Subcutaneous abdominal adipose tissue (tissue), 5 donors: ENCODE results near the gene DCANP1.

ENCODE experiments used
- H3K27ac ChIP-seq: one replicate; pipeline ENCODE4 v1.7.0; 2013; ENCODE audit warnings: low read depth, mild to moderate bottlenecking, inconsistent platforms, low read length, moderate library complexity
- H3K27me3 ChIP-seq, 5 donors: one replicate each; pipeline ENCODE4 v1.7.0; 2013; ENCODE audit warnings: low read length in 5 of 5, inconsistent platforms in 1 of 5; ENCODE audit not compliant: control insufficient read depth in 5 of 5, insufficient read depth in 4 of 5
- H3K36me3 ChIP-seq, 5 donors: one replicate each; pipeline ENCODE4 v1.7.0; 2013; ENCODE audit warnings: low read length in 5 of 5; ENCODE audit not compliant: control insufficient read depth in 5 of 5, insufficient read depth in 5 of 5
- H3K4me1 ChIP-seq, 5 donors: one replicate each; pipeline ENCODE4 v1.7.0; 2013; ENCODE audit warnings: low read length in 5 of 5, mild to moderate bottlenecking in 3 of 5, moderate library complexity in 1 of 5; ENCODE audit not compliant: control insufficient read depth in 5 of 5, insufficient read depth in 5 of 5
- H3K4me3 ChIP-seq, 5 donors: one replicate each; pipeline ENCODE4 v1.7.0; 2013; ENCODE audit warnings: low read length in 5 of 5, low read depth in 1 of 5
- H3K9ac ChIP-seq, 5 donors: one replicate each; pipeline ENCODE4 v1.7.0; 2013; ENCODE audit warnings: low read length in 5 of 5, mild to moderate bottlenecking in 4 of 5, moderate library complexity in 3 of 5
- H3K9me3 ChIP-seq, 5 donors: one replicate each; pipeline ENCODE4 v1.7.0; 2013; ENCODE audit warnings: low read length in 5 of 5; ENCODE audit not compliant: control insufficient read depth in 5 of 5
- donor health status: healthy.
- donor health status: healthy.
- donor health status: healthy.
- donor health status: healthy.
- donor health status: healthy.

The DCANP1 gene

GRCh38 chr5:135425641-135426040, 21.5 kb downstream of the DCANP1 start:
- Histone ChIP-seq H3K4me3 (no peak overlapping the region), H3K27ac (no peak overlapping the region), H3K4me1 (peaks cover 0 to 26% (median 13%) of the 10 kb centered on the region in 5 donors), H3K9ac (no peak overlapping the region), H3K9me3 (peaks cover 0 to 9% (median 8%) of the 10 kb centered on the region in 5 donors), H3K36me3 (no peaks in the 10 kb centered on the region), H3K27me3 (no peaks in the 10 kb centered on the region)

- H3K4me3 ChIP-seq, result no peak overlapping the region
- H3K36me3 ChIP-seq, result no peaks in the 10 kb centered on the region
- H3K9ac ChIP-seq, result no peak overlapping the region
- peaks cover 0 to 12% (median 5%) of the 10 kb centered on the region in 5 donors for H3K9me3 ChIP-seq
- H3K27me3 ChIP-seq, result no peaks in the 10 kb centered on the region
- H3K4me1 ChIP-seq, result peaks cover 0 to 10% (median 2%) of the 10 kb centered on the region in 5 donors
- no peak overlapping the region for H3K27ac ChIP-seq
Measured at GRCh38 chr5:135423846-135424168, 23.3 kb downstream of the DCANP1 start.

GRCh38 chr5:135423146-135423845, 23.9 kb downstream of the DCANP1 start:
- no peaks in the 10 kb centered on the region for H3K36me3 ChIP-seq
- H3K9me3 ChIP-seq, result peaks cover 0 to 7% (median 0%) of the 10 kb centered on the region in 5 donors
- no peak overlapping the region for H3K27ac ChIP-seq
- no peak overlapping the region for H3K4me3 ChIP-seq
- H3K4me1 ChIP-seq, result peaks cover 0 to 10% (median 2%) of the 10 kb centered on the region in 5 donors
- no peak overlapping the region for H3K9ac ChIP-seq
- no peaks in the 10 kb centered on the region for H3K27me3 ChIP-seq

GRCh38 chr5:135422419-135422818, 24.7 kb downstream of the DCANP1 start:
- no peak overlapping the region for H3K9ac ChIP-seq
- no peak overlapping the region for H3K4me3 ChIP-seq
- peaks cover 0 to 10% (median 2%) of the 10 kb centered on the region in 5 donors for H3K4me1 ChIP-seq
- H3K9me3 ChIP-seq, result peaks cover 0 to 4% (median 0%) of the 10 kb centered on the region in 5 donors
- H3K27me3 ChIP-seq, result no peaks in the 10 kb centered on the region
- H3K27ac ChIP-seq, result no peak overlapping the region
- H3K36me3 ChIP-seq, result no peaks in the 10 kb centered on the region

GRCh38 chr5:135417083-135417482, 30.1 kb downstream of the DCANP1 start:
- Histone ChIP-seq H3K27ac (no peak overlapping the region), H3K9me3 (peaks cover 0 to 4% (median 0%) of the 10 kb centered on the region in 5 donors), H3K9ac (no peak overlapping the region), H3K4me1 (peaks cover 0 to 5% (median 0%) of the 10 kb centered on the region in 5 donors), H3K4me3 (no peak overlapping the region), H3K27me3 (no peaks in the 10 kb centered on the region), H3K36me3 (no peaks in the 10 kb centered on the region)

GRCh38 chr5:135405082-135405481, 42.1 kb downstream of the DCANP1 start:
- Histone ChIP-seq H3K36me3 (no peaks in the 10 kb centered on the region), H3K27me3 (no peaks in the 10 kb centered on the region), H3K4me3 (no peak overlapping the region), H3K27ac (no peak overlapping the region), H3K4me1 (peaks cover 0 to 5% (median under 1%) of the 10 kb centered on the region in 5 donors), H3K9me3 (peaks cover 0 to 4% (median 0%) of the 10 kb centered on the region in 5 donors), H3K9ac (no peak overlapping the region)

GRCh38 chr5:135402031-135402430, 45.1 kb downstream of the DCANP1 start:
- Histone ChIP-seq H3K36me3 (no peaks in the 10 kb centered on the region), H3K9ac (no peak overlapping the region), H3K27me3 (no peaks in the 10 kb centered on the region)

GRCh38 chr5:135400866-135401265, 46.3 kb downstream of the DCANP1 start:
- Histone ChIP-seq H3K27me3 (no peaks in the 10 kb centered on the region), H3K27ac (no peak overlapping the region), H3K36me3 (no peaks in the 10 kb centered on the region), H3K4me3 (no peak overlapping the region), H3K9me3 (peaks cover 0 to 4% (median 0%) of the 10 kb centered on the region in 5 donors), H3K9ac (no peak overlapping the region), H3K4me1 (peaks cover 4 to 41% (median 33%) of the 10 kb centered on the region in 5 donors)

More at GRCh38 chr5:135402031-135402430, 45.1 kb downstream of the DCANP1 start:
- Histone ChIP-seq H3K4me3 (no peak overlapping the region), H3K4me1 (peaks cover 4 to 30% (median 21%) of the 10 kb centered on the region in 5 donors), H3K27ac (no peak overlapping the region), H3K9me3 (peaks cover 0 to 4% (median 0%) of the 10 kb centered on the region in 5 donors)

- H3K9ac ChIP-seq, result peak overlapping the region; percentile 56 to 98 (median 93)
- peaks cover 0 to 1% (median 0%) of the 10 kb centered on the region in 5 donors for H3K9me3 ChIP-seq
- no peaks in the 10 kb centered on the region for H3K27me3 ChIP-seq
- peak overlapping the region; percentile 78 to 92 (median 88) for H3K4me3 ChIP-seq
- no peaks in the 10 kb centered on the region for H3K36me3 ChIP-seq
- H3K27ac ChIP-seq, result peak overlapping the region; percentile 81
- H3K4me1 ChIP-seq, result peaks cover 4 to 50% (median 42%) of the 10 kb centered on the region in 5 donors
Measured at GRCh38 chr5:135399794-135400542, 47.2 kb downstream of the DCANP1 start.
